GM15510 (cell line): ENCODE results near the gene TMOD3.

Experiments used
- POLR2A ChIP-seq: IDR thresholded peaks from 3 replicates; pipeline ENCODE4 v1.6.1; 2011; ENCODE audit warnings: borderline replicate concordance; ENCODE audit not compliant: insufficient read length; ENCODE audit errors: extremely low read depth

TMOD3 gene

GRCh38 chr15:51870774-51871173 is 41.3 kb downstream of the TMOD3 start:
- no peak for TF ChIP-seq POLR2A

DNA sequence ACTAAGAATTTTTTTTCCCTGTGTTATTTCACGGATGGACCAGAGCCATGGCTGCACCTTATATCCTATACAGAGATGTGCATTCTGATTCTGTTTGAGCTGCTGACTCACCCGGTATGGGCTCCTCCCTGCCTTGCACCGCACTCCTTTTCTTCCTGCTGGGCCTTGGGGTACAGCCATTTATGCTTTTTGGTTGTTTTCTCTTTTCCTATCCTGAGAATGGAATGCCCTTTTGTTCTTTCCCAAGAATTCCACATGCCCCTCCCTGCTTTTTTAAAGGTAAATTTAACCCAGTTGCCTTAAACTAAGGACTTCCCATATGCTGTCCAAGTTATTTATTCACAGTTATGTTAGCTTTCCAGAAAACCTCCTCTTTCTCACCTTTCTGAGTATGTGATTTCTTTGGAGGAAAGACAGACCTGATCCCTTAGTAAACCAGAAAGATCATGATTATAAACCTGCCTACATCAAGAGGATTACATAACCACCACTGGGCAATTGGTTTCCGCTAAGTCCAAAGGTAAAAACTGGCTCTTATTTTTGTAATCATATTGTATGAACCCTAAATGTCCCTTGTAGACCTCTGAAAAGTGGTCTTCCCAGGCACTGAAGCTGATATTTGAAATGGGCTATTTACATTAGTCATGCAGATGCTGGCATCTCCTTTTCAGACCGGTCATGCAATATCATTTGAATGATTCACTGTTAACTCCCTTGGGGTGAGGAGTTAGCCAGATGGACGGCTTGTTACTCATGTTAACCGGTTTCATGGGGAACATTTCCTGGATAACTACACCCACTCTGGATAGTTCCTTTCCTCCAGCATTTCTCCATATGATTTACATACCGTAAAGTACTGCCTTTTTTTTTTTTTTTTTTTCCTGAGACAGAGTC is 45.5 kb downstream of the TMOD3 start:
- no peak for TF ChIP-seq POLR2A

DNA sequence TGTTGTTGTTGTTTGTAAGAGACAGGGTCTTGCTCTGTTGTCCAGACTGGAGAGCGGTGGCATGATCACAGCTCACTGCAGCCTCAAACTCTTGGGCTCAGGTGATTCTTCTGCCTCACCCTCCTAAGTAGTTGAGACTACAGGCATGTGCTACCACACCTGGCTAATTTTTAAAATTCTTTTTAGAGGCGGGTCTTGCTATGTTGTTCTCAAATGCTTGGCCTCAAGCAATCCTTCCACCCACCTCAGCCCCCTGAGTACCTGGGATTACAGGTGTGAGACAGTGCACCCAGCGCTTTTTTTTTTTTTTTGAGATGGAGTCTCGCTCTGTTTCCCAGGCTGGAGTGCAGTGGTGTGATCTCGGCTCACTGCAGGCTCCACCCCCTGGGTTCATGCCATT is 46.7 kb downstream of the TMOD3 start:
- TF ChIP-seq POLR2A = no peak

- TF ChIP-seq POLR2A = no peak
Measured at GRCh38 chr15:51878446-51879386, 49.3 kb downstream of the TMOD3 start.

GRCh38 chr15:51879555-51879954 is 50.1 kb downstream of the TMOD3 start:
- TF ChIP-seq POLR2A = no peak

- no peak for TF ChIP-seq POLR2A
Measured at GRCh38 chr15:51883271-51883837, 53.9 kb downstream of the TMOD3 start.

- no peak for TF ChIP-seq POLR2A
Measured at GRCh38 chr15:51884041-51884440, 54.6 kb downstream of the TMOD3 start.

DNA sequence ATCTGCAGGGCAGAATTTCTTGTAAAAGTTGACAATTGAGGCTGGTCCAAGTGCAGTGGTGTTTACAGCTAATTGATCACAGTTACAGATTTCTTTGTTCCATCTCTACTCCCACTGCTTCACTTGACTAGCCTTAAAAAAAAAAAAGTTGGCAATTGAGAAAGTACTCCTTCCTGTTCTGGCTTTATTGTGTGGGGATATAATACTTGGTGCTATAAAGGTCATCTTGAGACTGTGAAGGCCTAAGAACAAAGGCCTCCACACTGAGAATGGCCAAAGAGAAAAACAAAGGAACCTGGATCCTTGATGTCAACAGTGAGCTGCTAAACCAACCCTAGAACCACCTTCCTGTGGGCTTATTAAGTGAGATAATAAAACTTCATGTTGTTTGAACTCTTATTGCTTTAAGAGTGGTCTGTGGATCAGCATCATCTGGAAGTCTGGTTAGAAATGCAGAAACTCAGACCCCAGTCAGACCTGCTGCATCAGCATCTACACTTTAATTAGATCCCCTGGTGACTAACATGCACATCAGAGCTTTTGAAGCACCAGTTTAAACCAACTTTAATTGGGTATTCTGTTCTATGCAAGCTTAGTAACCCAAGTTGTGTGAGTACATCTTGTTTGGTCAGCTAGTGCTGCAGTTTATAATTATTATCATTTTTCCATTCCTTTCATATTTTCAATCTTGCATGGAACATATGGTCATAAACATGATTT is 55.2 kb downstream of the TMOD3 start:
- TF ChIP-seq POLR2A = no peak

DNA sequence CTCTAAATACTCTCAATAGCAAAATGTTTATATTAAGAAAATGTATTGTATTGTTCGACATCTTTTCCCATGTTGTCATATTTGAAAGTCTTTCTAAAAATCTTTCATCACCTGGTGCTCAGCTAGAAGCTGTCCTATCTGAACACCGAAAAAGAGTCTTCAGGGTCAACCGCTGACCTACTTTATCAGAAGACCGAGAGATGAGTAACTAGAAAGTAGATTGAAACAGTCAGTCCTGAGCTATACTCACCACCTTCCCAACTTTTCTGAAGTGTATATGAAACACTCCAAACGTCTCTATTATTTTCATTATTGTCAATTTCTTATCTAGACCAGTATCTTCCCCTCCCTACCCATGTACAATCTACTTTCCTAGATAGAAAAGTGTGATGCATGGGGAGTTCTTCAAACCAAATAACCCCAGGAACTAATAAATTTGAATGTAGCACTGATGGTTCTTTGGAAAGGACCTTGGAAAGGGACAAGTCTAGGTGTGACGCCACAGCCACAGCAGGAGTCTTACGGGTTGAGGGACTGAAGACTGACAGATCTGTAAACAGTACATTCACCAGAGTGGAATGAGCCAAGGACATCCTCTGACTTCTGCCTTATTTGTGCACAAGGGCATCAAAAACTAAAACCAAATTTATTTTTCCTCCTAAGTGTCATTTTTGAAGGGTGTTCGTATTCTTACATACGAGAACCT is 58.6 kb downstream of the TMOD3 start:
- TF ChIP-seq POLR2A = no peak

DNA sequence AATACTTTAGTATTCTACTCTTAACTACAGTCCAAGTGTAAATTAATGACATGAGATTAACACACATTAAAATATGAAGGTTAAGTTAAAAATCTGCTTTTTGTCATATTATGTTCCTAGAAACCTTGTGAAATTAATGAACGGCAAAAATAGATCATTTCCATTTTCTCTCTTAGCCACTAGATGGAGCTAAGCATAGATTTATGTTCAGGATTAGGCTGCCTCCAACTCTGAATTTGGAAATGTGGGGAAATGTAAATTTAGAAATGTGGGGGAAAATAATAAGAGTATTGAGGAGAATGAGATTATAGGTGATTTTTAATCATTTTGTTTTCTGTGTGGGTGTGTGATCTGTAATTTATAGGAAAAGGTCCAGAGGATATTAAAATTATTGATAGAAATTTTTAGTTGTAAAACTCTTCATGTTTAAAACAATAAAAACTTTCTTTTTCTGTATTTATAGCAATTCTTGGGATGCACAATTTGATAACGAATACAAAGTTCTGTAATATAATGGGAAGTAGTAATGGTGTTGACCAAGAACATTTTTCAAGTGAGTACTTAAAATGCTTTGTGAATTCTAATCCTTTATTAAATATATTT is 59.2 kb downstream of the TMOD3 start:
- TF ChIP-seq POLR2A = no peak

DNA sequence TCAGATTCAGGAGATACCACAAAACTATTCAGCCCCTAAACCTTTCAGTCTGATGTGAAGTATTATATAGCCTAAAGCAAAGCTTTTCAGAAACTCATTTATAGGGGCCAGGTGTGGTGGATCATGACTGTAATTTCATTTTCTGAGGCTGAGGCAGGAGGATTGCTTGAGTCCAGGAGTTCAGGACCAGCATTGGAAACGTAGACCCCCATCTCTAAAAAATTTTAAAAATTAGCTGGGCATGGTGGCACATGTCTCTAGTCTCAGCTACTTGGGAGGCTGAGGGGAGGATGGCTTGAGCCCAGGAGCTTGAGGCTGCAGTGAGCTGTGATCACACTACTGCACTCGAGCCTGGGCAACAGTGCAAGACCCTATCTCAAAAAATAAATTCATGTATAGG is 60.0 kb downstream of the TMOD3 start:
- no peak for TF ChIP-seq POLR2A

DNA sequence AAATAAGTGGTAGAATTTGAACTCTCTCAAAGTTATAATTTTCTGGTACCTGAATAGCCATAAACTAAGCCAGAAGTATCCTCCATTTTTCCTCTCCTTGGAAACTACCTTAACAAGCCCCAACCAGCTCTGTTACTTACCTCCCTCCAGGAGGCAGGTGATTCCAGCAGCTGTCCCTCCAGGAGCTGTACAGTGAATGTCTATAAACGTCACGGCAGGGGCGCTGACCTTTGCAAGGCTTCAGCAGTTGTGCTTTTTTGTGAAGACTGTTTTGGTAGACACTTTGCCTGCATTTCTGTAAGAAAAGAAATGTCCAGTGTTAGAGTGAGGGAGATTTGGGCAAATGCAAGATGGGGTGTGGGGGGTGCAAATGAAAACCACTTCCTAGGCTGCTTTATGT is 75.0 kb downstream of the TMOD3 start:
- no peak for TF ChIP-seq POLR2A

DNA sequence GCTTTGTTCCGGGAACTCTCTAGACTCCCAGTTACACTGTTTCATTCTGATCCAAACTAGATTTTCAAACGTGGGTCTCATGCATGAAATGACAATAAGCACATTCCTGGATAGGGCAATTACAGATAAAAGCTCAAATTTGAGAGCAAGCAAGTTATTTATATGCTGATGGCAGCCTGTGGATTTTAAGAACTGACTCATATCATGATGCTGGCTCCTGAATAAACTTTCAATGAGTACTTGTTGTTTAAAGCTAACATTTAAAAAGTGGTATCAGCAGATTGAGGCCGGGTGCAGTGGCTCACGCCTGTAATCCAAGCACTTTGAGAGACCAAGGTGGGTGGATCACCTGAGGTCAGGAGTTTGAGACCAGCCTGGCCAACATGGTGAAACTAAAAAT is 75.5 kb downstream of the TMOD3 start:
- TF ChIP-seq POLR2A = no peak
